Measurements from ENCODE around the gene RPL37A.

DNA sequence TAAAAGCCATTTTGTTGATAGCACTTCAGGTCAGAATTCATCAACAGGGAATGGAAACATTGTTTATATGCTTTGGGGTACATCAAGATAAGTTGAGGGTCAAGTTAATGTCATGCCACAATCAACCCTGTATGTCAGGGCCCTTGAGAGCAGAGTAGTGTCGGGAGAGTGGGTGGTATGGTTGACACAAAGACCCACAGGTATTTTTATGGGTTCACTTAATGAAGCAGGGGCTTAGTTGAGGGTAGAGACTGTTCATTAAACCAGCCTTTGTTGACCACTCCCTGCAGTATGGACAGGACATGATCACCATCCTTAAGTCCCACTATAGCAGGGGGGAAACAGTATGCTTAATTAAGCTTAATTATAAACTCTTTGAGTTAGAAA is 5.7 kb downstream of the RPL37A start:
- TF ChIP-seq SUZ12 (IDR thresholded peaks at IDR 0.05; ENCODE audit: extremely low read depth, insufficient read depth, insufficient read length) (no peak), YY1 (IDR thresholded peaks at IDR 0.05; ENCODE audit: insufficient read depth, insufficient read length) (no peak)
